Measurements from ENCODE around the gene C12orf42.

DNA sequence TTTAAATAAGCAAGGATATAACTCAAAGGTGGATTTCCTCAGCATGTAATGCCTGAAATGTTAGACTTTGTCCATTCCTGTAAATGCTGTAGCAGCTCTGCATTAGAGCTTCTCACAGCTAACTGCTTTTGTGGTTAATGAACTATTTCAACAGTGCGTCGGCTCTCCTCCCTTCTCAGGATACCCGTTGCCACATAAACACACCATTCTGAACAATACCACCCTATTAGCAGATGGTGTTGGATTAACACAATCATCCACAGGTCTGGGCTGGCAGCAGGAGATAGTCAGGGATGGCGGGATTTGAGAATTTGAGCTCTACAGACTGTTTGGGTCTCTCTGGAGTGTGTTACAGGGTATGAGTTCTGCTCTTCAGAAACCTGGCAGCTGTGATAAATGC, 33.5 kb upstream of the C12orf42 start:
- TF ChIP-seq JUND (IDR thresholded peaks at IDR 0.05; ENCODE audit: low read depth, low read length) = no peak
- TF ChIP-seq MYC (IDR thresholded peaks at IDR 0.05; ENCODE audit: insufficient read depth, insufficient read length, insufficient replicate concordance, low read length, severe bottlenecking) = no peak
- TF ChIP-seq NRF1 (conservative IDR thresholded peaks at IDR 0.05; ENCODE audit: low read depth, low read length) = no peak
- TF ChIP-seq TCF12 (IDR thresholded peaks at IDR 0.05; ENCODE audit: low read depth, low read length) = no peak

All from GM12878 (cell line).